IMR-90 (cell line): ENCODE measurements around the gene SLC25A22. TPM values are rescaled to one million over a fixed set of nuclear protein-coding genes. Genes with fewer than 3 reads are reported as not detected.

Experiments
- ATAC-seq: fragments of 200-7000 bp; cut with Tn5 transposase; 2 replicates; pipeline ENCODE4 v1.9.1; 2020; ENCODE audit warnings: low read depth, mild to moderate bottlenecking, moderate library complexity
- BruUV-seq: library from RNA; stranded (reverse); fragments of 400-500 nt; replicated peaks from 2 replicates; lab custom pipeline; 2021; lab: Mats Ljungman, UMichigan
- CTCF ChIA-PET: fragments of 300-600 bp; formaldehyde crosslinking; extraction: SDS; loops from one replicate; lab custom pipeline; 2021; ENCODE audit warnings: antibody characterized with exemption; lab: Yijun Ruan, JAX
- POLR2A ChIA-PET: fragments of 300-600 bp; sonication (Branson Sonifier 250); formaldehyde crosslinking; loops from one replicate; lab custom pipeline; 2022; ENCODE audit warnings: antibody characterized with exemption; ENCODE audit not compliant: unreplicated experiment; lab: Charles Lee
- DNase-seq: peaks from one replicate; pipeline ENCODE4 v3.0.0; 2013
- H2AFZ ChIP-seq: replicated peaks from 2 replicates; pipeline ENCODE3; 2013; ENCODE audit warnings: low read length, mild to moderate bottlenecking; ENCODE audit not compliant: poor library complexity
- H2AK5ac ChIP-seq: 2 replicates; pipeline ENCODE4 v1.6.1; 2013; ENCODE audit warnings: low read depth, low read length, inconsistent platforms
- H2AK9ac ChIP-seq: replicated peaks from 2 replicates; pipeline ENCODE3; 2013; ENCODE audit warnings: mild to moderate bottlenecking, low read depth, low read length, moderate library complexity; ENCODE audit not compliant: poor library complexity
- H2BK120ac ChIP-seq: 2 replicates; pipeline ENCODE4 v1.6.1; 2013; ENCODE audit warnings: low read depth, low read length, inconsistent platforms
- H2BK15ac ChIP-seq: 3 replicates; pipeline ENCODE4 v1.6.1; 2013; ENCODE audit warnings: low read depth, low read length, inconsistent platforms
- H2BK20ac ChIP-seq: 2 replicates; pipeline ENCODE4 v1.6.1; 2013; ENCODE audit warnings: low read depth, mild to moderate bottlenecking, inconsistent platforms, low read length, moderate library complexity
- H2BK5ac ChIP-seq: 2 replicates; pipeline ENCODE4 v1.6.1; 2013; ENCODE audit warnings: mild to moderate bottlenecking, low read depth, low read length, inconsistent platforms; ENCODE audit not compliant: poor library complexity, severe bottlenecking
- H3K14ac ChIP-seq: replicated peaks from 2 replicates; pipeline ENCODE4 v1.6.1; 2013; ENCODE audit warnings: low read depth, low read length, inconsistent platforms
- H3K18ac ChIP-seq: 2 replicates; pipeline ENCODE4 v1.6.1; 2013; ENCODE audit warnings: low read depth, low read length, control low read depth
- H3K23ac ChIP-seq: 2 replicates; pipeline ENCODE4 v1.6.1; 2013; ENCODE audit warnings: low read depth, low read length, inconsistent platforms
- H3K27ac ChIP-seq: 2 replicates; pipeline ENCODE4 v1.5.1; 2013; ENCODE audit warnings: mild to moderate bottlenecking, control low read depth, low read length; ENCODE audit not compliant: insufficient read depth
- H3K27me3 ChIP-seq: 2 replicates; pipeline ENCODE4 v1.6.1; 2013; ENCODE audit warnings: low read length; ENCODE audit not compliant: control insufficient read depth, insufficient read depth
- H3K36me3 ChIP-seq: 2 replicates; pipeline ENCODE4 v1.6.1; 2013; ENCODE audit warnings: low read length, mixed read lengths; ENCODE audit not compliant: control insufficient read depth, insufficient read depth
- H3K4ac ChIP-seq: 2 replicates; pipeline ENCODE4 v1.6.1; 2013; ENCODE audit warnings: low read depth, low read length, inconsistent platforms
- H3K4me1 ChIP-seq: 2 replicates; pipeline ENCODE4 v1.6.1; 2013; ENCODE audit warnings: low read length, mixed read lengths; ENCODE audit not compliant: control insufficient read depth, insufficient read depth
- H3K4me2 ChIP-seq: 2 replicates; pipeline ENCODE4 v1.6.1; 2013; ENCODE audit warnings: low read depth, mild to moderate bottlenecking, control low read depth, low read length, moderate library complexity
- H3K4me3 ChIP-seq: 2 replicates; pipeline ENCODE4 v1.5.1; 2013; ENCODE audit warnings: low read depth, mild to moderate bottlenecking, control low read depth, low read length, moderate library complexity; ENCODE audit not compliant: insufficient read depth
- H3K56ac ChIP-seq: 2 replicates; pipeline ENCODE4 v1.6.1; 2013; ENCODE audit warnings: low read length, inconsistent platforms; ENCODE audit not compliant: insufficient read depth; ENCODE audit errors: extremely low read depth
- H3K79me1 ChIP-seq, 2 experiments: 2 replicates each; pipeline ENCODE4 v1.6.1; 2013; ENCODE audit warnings: low read length in 2 of 2, inconsistent platforms in 1 of 2, low read depth in 1 of 2
- H3K9ac ChIP-seq: 2 replicates; pipeline ENCODE4 v1.6.1; 2013; ENCODE audit warnings: low read depth, low read length, control low read depth
- H3K9me1 ChIP-seq: 2 replicates; pipeline ENCODE4 v1.6.1; 2013; ENCODE audit warnings: low read length, inconsistent platforms; ENCODE audit not compliant: insufficient read depth
- H3K9me3 ChIP-seq: 2 replicates; pipeline ENCODE4 v1.6.1; 2013; ENCODE audit warnings: low read length; ENCODE audit not compliant: control insufficient read depth, insufficient read depth
- H4K20me1 ChIP-seq: 2 replicates; pipeline ENCODE4 v1.6.1; 2013; ENCODE audit warnings: low read length, inconsistent platforms; ENCODE audit not compliant: insufficient read depth
- H4K5ac ChIP-seq: 2 replicates; pipeline ENCODE4 v1.6.1; 2013; ENCODE audit warnings: mild to moderate bottlenecking, low read depth, low read length, control low read depth
- H4K8ac ChIP-seq, 2 experiments: 2 replicates each; pipeline ENCODE4 v1.6.1; 2013; ENCODE audit warnings: low read depth in 2 of 2, low read length in 2 of 2, control low read depth in 1 of 2, inconsistent platforms in 1 of 2
- H4K91ac ChIP-seq: 2 replicates; pipeline ENCODE4 v1.6.1; 2013; ENCODE audit warnings: low read depth, low read length, inconsistent platforms; ENCODE audit not compliant: insufficient read depth
- CEBPB ChIP-seq: IDR thresholded peaks from 2 replicates; pipeline ENCODE4 v1.6.1; 2012; ENCODE audit warnings: low read depth, low read length, improper control_type of control experiment
- MAFK ChIP-seq: IDR thresholded peaks from 2 replicates; pipeline ENCODE4 v1.6.1; 2012; ENCODE audit warnings: low read depth, low read length, improper control_type of control experiment
- NFE2L2 ChIP-seq: fragments of 150-350 bp; IDR thresholded peaks from 2 replicates; pipeline ENCODE4 v1.6.1; 2016; ENCODE audit warnings: low read depth, mild to moderate bottlenecking, low read length
- POLR2A ChIP-seq: IDR thresholded peaks from 2 replicates; pipeline ENCODE4 v1.6.1; 2012; ENCODE audit warnings: mild to moderate bottlenecking, low read depth, low read length
- RAD21 ChIP-seq: IDR thresholded peaks from 2 replicates; pipeline ENCODE4 v1.6.1; 2012; ENCODE audit warnings: low read length, improper control_type of control experiment
- RCOR1 ChIP-seq: IDR thresholded peaks from 2 replicates; pipeline ENCODE4 v1.6.1; 2012; ENCODE audit warnings: mild to moderate bottlenecking, low read length, improper control_type of control experiment; ENCODE audit not compliant: insufficient replicate concordance
- SMC3 ChIP-seq: fragments of 150-350 bp; IDR thresholded peaks from 2 replicates; pipeline ENCODE4 v1.6.1; 2016; ENCODE audit warnings: low read depth, mild to moderate bottlenecking, antibody characterized with exemption, low read length, moderate library complexity
- WGBS, 2 experiments: methylation state at CpG; one replicate each; pipeline versions ENCODE4 v1.1.5 to v1.1.7; 2013; ENCODE audit warnings: missing lambda C conversion rate in 2 of 2; ENCODE audit not compliant: insufficient read length in 1 of 2; ENCODE audit errors: extremely low coverage in 2 of 2; 5-methylcytosine and 5-hydroxymethylcytosine counted together
- dilution Hi-C: fragments of 300-500 bp; cut with HindIII; formaldehyde crosslinking; loops from one replicate; pipeline ENCODE4 v1.14.3; 2018; ENCODE audit warnings: low sequenced_read_pairs; ENCODE audit not compliant: unreplicated experiment
- in situ Hi-C: fragments of 300-500 bp; cut with MboI; formaldehyde crosslinking; loops from 3 replicates; pipeline ENCODE4 v1.14.3; 2019; ENCODE audit warnings: low sequenced_read_pairs, inconsistent platforms, mixed read lengths
- intact Hi-C: fragments of 100-400 bp; cut with micrococcal nuclease; formaldehyde crosslinking; loops from 2 replicates; pipeline ENCODE4 v1.10.0; 2022
- polyA plus RNA-seq, 3 experiments: library from polyadenylated mRNA; depleted of rRNA; stranded (reverse); fragments of >200 nt; gene quantifications; 2 replicates each; pipeline ENCODE4 v1.2.3, GENCODE V29; 2012; ENCODE audit warnings: low replicate concordance in 1 of 3
- total RNA-seq: library from RNA; depleted of rRNA; stranded (reverse); fragments of >200 nt; gene quantifications from 2 replicates; pipeline ENCODE4 v1.2.3, GENCODE V29; 2012
- TF ChIP-seq, protein P1 (sequence below): fragments of 150-350 bp; IDR thresholded peaks from 2 replicates; pipeline ENCODE4 v1.6.1; 2017; ENCODE audit warnings: mild to moderate bottlenecking, antibody characterized with exemption, low read length, low read depth
- TF ChIP-seq, protein P2 (sequence below): fragments of 150-350 bp; IDR thresholded peaks from 2 replicates; pipeline ENCODE4 v1.6.1; 2016; ENCODE audit warnings: low read depth, mild to moderate bottlenecking, low read length, moderate library complexity, borderline replicate concordance

The SLC25A22 gene
- total and polyA plus RNA-seq, 2 of the 4 experiments (the other 2 are of a cell fraction), result 8.2 to 41.3 TPM

DNA sequence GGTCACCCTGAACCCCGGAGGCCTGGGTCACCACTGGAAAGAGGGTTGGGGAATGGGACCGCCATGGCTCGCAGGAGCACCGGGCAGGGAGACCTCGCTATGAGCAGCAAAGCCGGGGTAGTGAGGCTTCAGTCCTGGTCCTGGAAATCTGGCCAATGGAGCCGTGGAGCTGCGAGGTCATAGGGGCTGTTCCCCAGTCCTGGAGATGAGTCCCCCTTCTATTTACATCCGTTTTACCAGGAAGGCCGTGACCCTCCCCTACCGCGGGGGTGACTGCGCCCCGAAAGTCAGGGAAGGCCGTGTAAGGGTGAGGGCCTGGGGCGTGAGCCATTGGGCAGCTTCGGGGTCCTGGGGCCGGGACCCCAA is 6.5 kb upstream of the SLC25A22 start:
- H4K91ac ChIP-seq, result peak overlapping the region; percentile 44; the same call in 1 of the 2 replicates
- H3K79me1 ChIP-seq, result peaks cover 9 to 41% of the 10 kb centered on the region in 2 experiments; a peak in 3 of 4 replicates
- peaks cover 20% of the 10 kb centered on the region for H3K4me1 ChIP-seq
- POLR2A ChIA-PET, result interaction anchor here (1.6 kb wide), 1 partner anchor 15 kb away, joined by 4 read pairs; the partner anchor contains the start of gene PNPLA2
- H4K20me1 ChIP-seq, result no peaks in the 10 kb centered on the region
- H2BK120ac ChIP-seq, result peak overlapping the region; percentile 40
- ATAC-seq (no peak; the same call in 1 of the 2 replicates), DNase-seq (no peak)
- H3K27ac ChIP-seq, result peak overlapping the region; percentile 66
- TF ChIP-seq POLR2A, result no peak
- TF ChIP-seq RCOR1, result no peak
- TF ChIP-seq, protein P1, sequence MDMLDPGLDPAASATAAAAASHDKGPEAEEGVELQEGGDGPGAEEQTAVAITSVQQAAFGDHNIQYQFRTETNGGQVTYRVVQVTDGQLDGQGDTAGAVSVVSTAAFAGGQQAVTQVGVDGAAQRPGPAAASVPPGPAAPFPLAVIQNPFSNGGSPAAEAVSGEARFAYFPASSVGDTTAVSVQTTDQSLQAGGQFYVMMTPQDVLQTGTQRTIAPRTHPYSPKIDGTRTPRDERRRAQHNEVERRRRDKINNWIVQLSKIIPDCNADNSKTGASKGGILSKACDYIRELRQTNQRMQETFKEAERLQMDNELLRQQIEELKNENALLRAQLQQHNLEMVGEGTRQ, result no peak
- TF ChIP-seq SMC3, result no peak
- TF ChIP-seq, protein P2, sequence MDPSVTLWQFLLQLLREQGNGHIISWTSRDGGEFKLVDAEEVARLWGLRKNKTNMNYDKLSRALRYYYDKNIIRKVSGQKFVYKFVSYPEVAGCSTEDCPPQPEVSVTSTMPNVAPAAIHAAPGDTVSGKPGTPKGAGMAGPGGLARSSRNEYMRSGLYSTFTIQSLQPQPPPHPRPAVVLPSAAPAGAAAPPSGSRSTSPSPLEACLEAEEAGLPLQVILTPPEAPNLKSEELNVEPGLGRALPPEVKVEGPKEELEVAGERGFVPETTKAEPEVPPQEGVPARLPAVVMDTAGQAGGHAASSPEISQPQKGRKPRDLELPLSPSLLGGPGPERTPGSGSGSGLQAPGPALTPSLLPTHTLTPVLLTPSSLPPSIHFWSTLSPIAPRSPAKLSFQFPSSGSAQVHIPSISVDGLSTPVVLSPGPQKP, result no peak
- no peak for TF ChIP-seq RAD21
- TF ChIP-seq MAFK, result no peak
- no peak for TF ChIP-seq NFE2L2
- no peak for TF ChIP-seq CEBPB
- WGBS, 2 experiments, result 42% methylated on average over 5 of the region's 18 CpGs; no CpG with 5 or more reads in 1 of the 2 experiments
- peak overlapping the region; percentile 99 for H3K4me2 ChIP-seq
- H3K4me3 ChIP-seq, result peak overlapping the region; percentile 49
- peak overlapping the region; percentile 90 for H2AK9ac ChIP-seq
- CTCF ChIA-PET, result no interaction called here
- peak overlapping the region; percentile 57 for H2BK5ac ChIP-seq
- in situ Hi-C loops (no loop called here), intact Hi-C loops (no loop called here), dilution Hi-C loops (no loop called here)
- H4K8ac ChIP-seq, result peak overlapping the region in 1 of 2 experiments; percentile 87; a peak in 2 of 4 replicates
- peak overlapping the region; percentile 87 for H3K4ac ChIP-seq
- H2BK20ac ChIP-seq, result 0 out of 2 replicates have a peak overlapping the region, but pooled peaks have one; percentile 7
- H3K27me3 ChIP-seq, result no peaks in the 10 kb centered on the region
- no peaks in the 10 kb centered on the region for H3K9me1 ChIP-seq
- peak overlapping the region; percentile 13; the same call in 1 of the 2 replicates for H3K56ac ChIP-seq
- peaks cover 21% of the 10 kb centered on the region for H3K36me3 ChIP-seq
- H2AK5ac ChIP-seq, result peak overlapping the region; percentile 94
- H2AFZ ChIP-seq, result peak overlapping the region; percentile 79
- BruUV-seq, result no TSS peak
- peak overlapping the region; percentile 73 for H3K9ac ChIP-seq
- H3K23ac ChIP-seq, result peak overlapping the region; percentile 95
- H3K18ac ChIP-seq, result peak overlapping the region; percentile 28
- H3K14ac ChIP-seq, result peak overlapping the region; percentile 81
- H3K9me3 ChIP-seq, result no peaks in the 10 kb centered on the region
- peak overlapping the region; percentile 70 for H4K5ac ChIP-seq
- H2BK15ac ChIP-seq, result no peak overlapping the region
